Mesenchymal stem cell (in vitro differentiated cells and primary cell): ENCODE data around the gene ASB10.

Source experiments
- DNase-seq: peaks from one replicate; pipeline ENCODE4 v3.0.0-alpha.2; 2013
- H2AFZ ChIP-seq: one replicate; pipeline ENCODE4 v1.6.1; 2013; ENCODE audit warnings: low read depth, mild to moderate bottlenecking, control low read depth, inconsistent platforms, low read length, moderate library complexity
- H2AK5ac ChIP-seq: 2 replicates; pipeline ENCODE4 v1.6.1; 2013; ENCODE audit warnings: low read length, moderate library complexity, mild to moderate bottlenecking, inconsistent platforms; ENCODE audit not compliant: severe bottlenecking
- H2BK120ac ChIP-seq: one replicate; pipeline ENCODE4 v1.6.1; 2013; ENCODE audit warnings: low read depth, mild to moderate bottlenecking, inconsistent platforms, low read length, moderate library complexity
- H2BK12ac ChIP-seq, 2 experiments: one replicate each; pipeline ENCODE4 v1.6.1; 2013; ENCODE audit warnings: inconsistent platforms in 2 of 2, low read length in 2 of 2, mild to moderate bottlenecking in 2 of 2, moderate library complexity in 2 of 2, control low read depth in 1 of 2
- H2BK15ac ChIP-seq: one replicate; pipeline ENCODE4 v1.6.1; 2013; ENCODE audit warnings: mild to moderate bottlenecking, low read depth, inconsistent platforms; ENCODE audit not compliant: poor library complexity, severe bottlenecking
- H2BK5ac ChIP-seq: 2 replicates; pipeline ENCODE4 v1.6.1; 2013; ENCODE audit warnings: low read depth, mild to moderate bottlenecking, low read length, control low read depth, inconsistent platforms; ENCODE audit not compliant: poor library complexity, severe bottlenecking
- H3K14ac ChIP-seq, 2 experiments: one replicate each; pipeline ENCODE4 v1.6.1; 2013; ENCODE audit warnings: inconsistent platforms in 2 of 2, low read length in 2 of 2, control low read depth in 1 of 2, mild to moderate bottlenecking in 1 of 2, moderate library complexity in 1 of 2
- H3K18ac ChIP-seq, 2 experiments: one replicate each; pipeline ENCODE4 v1.6.1; 2013; ENCODE audit warnings: inconsistent platforms in 2 of 2, low read length in 2 of 2, control low read depth in 1 of 2, low read depth in 1 of 2, mild to moderate bottlenecking in 1 of 2
- H3K23ac ChIP-seq, 2 experiments: one replicate each; pipeline ENCODE4 v1.6.1; 2013; ENCODE audit warnings: inconsistent platforms in 2 of 2, low read length in 2 of 2, mild to moderate bottlenecking in 2 of 2, moderate library complexity in 2 of 2, control low read depth in 1 of 2
- H3K27ac ChIP-seq: 2 replicates; pipeline ENCODE4 v1.5.1; 2013; ENCODE audit warnings: mild to moderate bottlenecking, moderate library complexity, low read length, control low read depth, inconsistent platforms; ENCODE audit not compliant: poor library complexity, severe bottlenecking
- H3K27me3 ChIP-seq, 2 experiments: 2 replicates each; pipeline versions ENCODE4 v1.6.1 to v1.7.0; 2013; ENCODE audit warnings: low read length in 2 of 2, mild to moderate bottlenecking in 2 of 2, moderate library complexity in 2 of 2, control low read depth in 1 of 2, inconsistent platforms in 1 of 2; ENCODE audit not compliant: control insufficient read depth in 1 of 2, insufficient read depth in 1 of 2
- H3K36me3 ChIP-seq, 2 experiments: 2 replicates each; pipeline versions ENCODE4 v1.6.1 to v1.7.0; 2013; ENCODE audit warnings: low read length in 2 of 2, control low read depth in 1 of 2, inconsistent platforms in 1 of 2, low read depth in 1 of 2, mild to moderate bottlenecking in 1 of 2; ENCODE audit not compliant: insufficient read depth in 2 of 2, control insufficient read depth in 1 of 2
- H3K4ac ChIP-seq, 2 experiments: one replicate each; pipeline ENCODE4 v1.6.1; 2013; ENCODE audit warnings: inconsistent platforms in 2 of 2, low read length in 2 of 2, mild to moderate bottlenecking in 2 of 2, moderate library complexity in 2 of 2, control low read depth in 1 of 2, low read depth in 1 of 2
- H3K4me1 ChIP-seq: 2 replicates; pipeline ENCODE4 v1.6.1; 2013; ENCODE audit warnings: low read depth, low read length, control low read depth; ENCODE audit not compliant: control insufficient read depth, insufficient read depth
- H3K4me2 ChIP-seq: 2 replicates; pipeline ENCODE4 v1.6.1; 2013; ENCODE audit warnings: low read length, mild to moderate bottlenecking, inconsistent platforms; ENCODE audit not compliant: poor library complexity, severe bottlenecking
- H3K4me3 ChIP-seq, 2 experiments: 2 replicates each; pipeline versions ENCODE4 v1.5.1 to v1.7.0; 2013; ENCODE audit warnings: low read length in 2 of 2, mild to moderate bottlenecking in 2 of 2, control low read depth in 1 of 2, low read depth in 1 of 2; ENCODE audit not compliant: insufficient read depth in 1 of 2
- H3K79me1 ChIP-seq: replicated peaks from 2 replicates; pipeline ENCODE4 v1.6.1; 2013; ENCODE audit warnings: mild to moderate bottlenecking, control low read depth, low read length, inconsistent platforms; ENCODE audit not compliant: poor library complexity, severe bottlenecking
- H3K9ac ChIP-seq: 2 replicates; pipeline ENCODE4 v1.7.0; 2013; ENCODE audit warnings: mild to moderate bottlenecking, low read length, moderate library complexity
- H3K9me3 ChIP-seq: 2 replicates; pipeline ENCODE4 v1.7.0; 2013; ENCODE audit warnings: mild to moderate bottlenecking, low read length; ENCODE audit not compliant: control insufficient read depth
- H4K8ac ChIP-seq: one replicate; pipeline ENCODE4 v1.6.1; 2013; ENCODE audit warnings: inconsistent platforms, mild to moderate bottlenecking, low read length, moderate library complexity
- H4K91ac ChIP-seq: one replicate; pipeline ENCODE4 v1.6.1; 2013; ENCODE audit warnings: mild to moderate bottlenecking, low read length, inconsistent platforms
- WGBS: methylation state at CpG from one replicate; pipeline ENCODE4 v1.1.7; 2013; ENCODE audit warnings: mixed read lengths; 5-methylcytosine and 5-hydroxymethylcytosine counted together

Gene ASB10

GRCh38 chr7:151201751-151202150, 14.7 kb upstream of the ASB10 start:
- Histone ChIP-seq H2AFZ (no peak overlapping the region), H2BK5ac (no peak overlapping the region), H3K18ac (no peak overlapping the region), H3K9ac (no peak overlapping the region), H3K9me3 (no peaks in the 10 kb centered on the region), H3K4me3 (no peak overlapping the region), H3K4me2 (no peak overlapping the region), H3K27ac (no peak overlapping the region), H4K8ac (no peak overlapping the region), H3K27me3 (peaks cover 68 to 92% of the 10 kb centered on the region in 2 experiments), H4K91ac (no peak overlapping the region), H3K4me1 (no peaks in the 10 kb centered on the region), H3K23ac (no peak overlapping the region), H3K14ac (no peak overlapping the region), H2BK15ac (no peak overlapping the region), H2BK120ac (no peak overlapping the region), H2AK5ac (no peak overlapping the region), H3K4ac (no peak overlapping the region), H3K79me1 (no peaks in the 10 kb centered on the region), H2BK12ac (no peak overlapping the region), H3K36me3 (no peaks in the 10 kb centered on the region)
- WGBS = 93% methylated on average over 4 of the region's 4 CpGs
- DNase-seq = no peak

DNA sequence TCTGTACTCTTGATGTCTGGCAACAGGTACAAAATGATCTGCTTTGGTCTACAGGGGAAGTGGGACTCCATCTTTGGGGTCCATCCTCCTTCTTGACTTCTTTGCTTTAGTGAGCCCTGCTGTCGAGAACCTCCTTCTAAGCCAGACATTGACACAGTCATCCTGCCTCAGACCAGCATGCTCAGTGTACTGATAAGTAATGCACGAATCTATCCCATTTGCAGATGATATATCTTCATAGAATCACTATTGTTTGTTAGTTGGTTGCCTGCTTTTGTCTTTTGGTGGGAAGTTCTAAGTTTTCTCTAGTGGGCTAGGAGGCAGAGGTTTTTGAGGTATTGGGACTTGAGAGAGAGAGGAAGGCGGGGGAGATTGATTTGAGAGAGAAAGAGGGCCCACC, 14.3 kb upstream of the ASB10 start:
- no peak for DNase-seq

GRCh38 chr7:151198945-151199848, 12.1 kb upstream of the ASB10 start:
- H2BK120ac ChIP-seq = no peak overlapping the region
- no peak overlapping the region for H4K91ac ChIP-seq
- no peak overlapping the region for H3K4me3 ChIP-seq
- H3K79me1 ChIP-seq = no peaks in the 10 kb centered on the region
- H4K8ac ChIP-seq = no peak overlapping the region
- DNase-seq = no peak
- H2BK15ac ChIP-seq = no peak overlapping the region
- no peaks in the 10 kb centered on the region for H3K9me3 ChIP-seq
- 76% methylated on average over 28 of the region's 30 CpGs for WGBS
- H3K9ac ChIP-seq = no peak overlapping the region
- H3K18ac ChIP-seq = no peak overlapping the region
- H3K27me3 ChIP-seq = peaks cover 77 to 92% of the 10 kb centered on the region in 2 experiments
- H3K36me3 ChIP-seq = no peaks in the 10 kb centered on the region
- H2AFZ ChIP-seq = no peak overlapping the region
- H3K4ac ChIP-seq = no peak overlapping the region
- no peak overlapping the region for H3K14ac ChIP-seq
- H3K4me2 ChIP-seq = no peak overlapping the region
- H2AK5ac ChIP-seq = no peak overlapping the region
- H3K27ac ChIP-seq = no peak overlapping the region
- H3K23ac ChIP-seq = no peak overlapping the region
- no peak overlapping the region for H2BK5ac ChIP-seq
- H3K4me1 ChIP-seq = no peaks in the 10 kb centered on the region
- no peak overlapping the region for H2BK12ac ChIP-seq

More for the DNA sequence above, 14.3 kb upstream of the ASB10 start:
- no peak overlapping the region for H3K23ac ChIP-seq
- H4K8ac ChIP-seq = no peak overlapping the region
- no peak overlapping the region for H2BK15ac ChIP-seq
- H3K27me3 ChIP-seq = peaks cover 72 to 92% of the 10 kb centered on the region in 2 experiments
- no peak overlapping the region for H3K9ac ChIP-seq
- H3K4me2 ChIP-seq = no peak overlapping the region
- H3K9me3 ChIP-seq = no peaks in the 10 kb centered on the region
- H4K91ac ChIP-seq = no peak overlapping the region
- no peak overlapping the region for H3K4me3 ChIP-seq
- WGBS = 76% methylated on average over 3 of the region's 3 CpGs
- H2BK5ac ChIP-seq = no peak overlapping the region
- no peak overlapping the region for H3K18ac ChIP-seq
- H3K27ac ChIP-seq = no peak overlapping the region
- no peak overlapping the region for H3K4ac ChIP-seq
- H2AFZ ChIP-seq = no peak overlapping the region
- no peaks in the 10 kb centered on the region for H3K4me1 ChIP-seq
- H2BK12ac ChIP-seq = no peak overlapping the region
- no peaks in the 10 kb centered on the region for H3K36me3 ChIP-seq
- H3K79me1 ChIP-seq = no peaks in the 10 kb centered on the region
- H3K14ac ChIP-seq = no peak overlapping the region
- H2AK5ac ChIP-seq = no peak overlapping the region
- H2BK120ac ChIP-seq = no peak overlapping the region

- Histone ChIP-seq H3K27me3 (peaks cover 79 to 91% of the 10 kb centered on the region in 2 experiments), H2BK15ac (no peak overlapping the region), H3K23ac (no peak overlapping the region), H3K4me1 (no peaks in the 10 kb centered on the region), H3K4me2 (no peak overlapping the region), H3K36me3 (no peaks in the 10 kb centered on the region), H2BK5ac (no peak overlapping the region), H4K8ac (no peak overlapping the region), H2BK120ac (no peak overlapping the region), H2AFZ (no peak overlapping the region), H3K79me1 (no peaks in the 10 kb centered on the region), H3K9ac (no peak overlapping the region), H4K91ac (no peak overlapping the region), H3K4me3 (no peak overlapping the region), H3K4ac (no peak overlapping the region), H2BK12ac (no peak overlapping the region), H3K27ac (no peak overlapping the region), H3K18ac (no peak overlapping the region), H3K14ac (no peak overlapping the region), H3K9me3 (no peaks in the 10 kb centered on the region), H2AK5ac (no peak overlapping the region)
- DNase-seq = no peak
Observed at GRCh38 chr7:151197932-151198331, 10.9 kb upstream of the ASB10 start.
